ENCODE data around the gene FGFR3. TPM values are rescaled to one million over a fixed set of nuclear protein-coding genes. Genes with fewer than 3 reads are reported as not detected.
A peak's percentile ranks its signal among the peaks of the same experiment; 100 is the strongest.

Gene FGFR3
- total and polyA plus RNA-seq, 8 donors, result 1.2 to 530 (median 26.9) TPM

DNA sequence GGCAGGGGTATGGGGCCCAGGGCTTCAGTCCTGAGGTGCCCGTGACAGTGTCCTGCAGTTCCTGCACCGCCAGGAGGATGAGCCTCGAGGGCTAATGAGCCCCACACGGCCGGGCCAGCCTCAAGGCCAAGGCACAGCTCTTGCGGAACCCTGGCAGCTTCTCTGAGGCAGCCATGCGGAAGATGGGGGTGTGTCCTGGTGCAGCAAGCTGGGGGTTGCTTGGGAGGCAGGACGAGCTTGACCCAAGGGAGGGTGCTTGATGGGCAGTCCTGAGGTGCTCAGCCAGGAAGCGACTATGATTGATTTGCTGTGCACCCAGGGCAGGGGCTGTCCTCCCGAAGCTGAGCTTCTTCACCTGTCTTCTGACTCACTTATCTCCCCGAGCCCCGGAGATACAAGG is 9.1 kb upstream of the FGFR3 start:
- no peak overlapping the region for H3K4me3 ChIP-seq
- intact Hi-C loops (cut with DNase I; ENCODE audit: low total_unique reads), result no loop called here
- H3K27me3 ChIP-seq, result peaks cover 0 to 30% (median 0%) of the 10 kb centered on the region in 3 donors
- no peaks in the 10 kb centered on the region for H3K36me3 ChIP-seq
- H3K9me3 ChIP-seq, result no peaks in the 10 kb centered on the region
- WGBS, 5 donors, result 75 to 94% (median 82%) methylated on average over 8 to 12 of the region's 12 CpGs
- H3K4me1 ChIP-seq, result peaks cover 0 to 11% (median 9%) of the 10 kb centered on the region in 4 donors
- H3K27ac ChIP-seq, result no peak overlapping the region
- TF ChIP-seq POLR2A (IDR thresholded peaks at IDR 0.05) (no peak), POLR2AphosphoS5 (IDR thresholded peaks at IDR 0.05) (no peak), EP300 (IDR thresholded peaks at IDR 0.05) (no peak)
- TF ChIP-seq, protein P1, sequence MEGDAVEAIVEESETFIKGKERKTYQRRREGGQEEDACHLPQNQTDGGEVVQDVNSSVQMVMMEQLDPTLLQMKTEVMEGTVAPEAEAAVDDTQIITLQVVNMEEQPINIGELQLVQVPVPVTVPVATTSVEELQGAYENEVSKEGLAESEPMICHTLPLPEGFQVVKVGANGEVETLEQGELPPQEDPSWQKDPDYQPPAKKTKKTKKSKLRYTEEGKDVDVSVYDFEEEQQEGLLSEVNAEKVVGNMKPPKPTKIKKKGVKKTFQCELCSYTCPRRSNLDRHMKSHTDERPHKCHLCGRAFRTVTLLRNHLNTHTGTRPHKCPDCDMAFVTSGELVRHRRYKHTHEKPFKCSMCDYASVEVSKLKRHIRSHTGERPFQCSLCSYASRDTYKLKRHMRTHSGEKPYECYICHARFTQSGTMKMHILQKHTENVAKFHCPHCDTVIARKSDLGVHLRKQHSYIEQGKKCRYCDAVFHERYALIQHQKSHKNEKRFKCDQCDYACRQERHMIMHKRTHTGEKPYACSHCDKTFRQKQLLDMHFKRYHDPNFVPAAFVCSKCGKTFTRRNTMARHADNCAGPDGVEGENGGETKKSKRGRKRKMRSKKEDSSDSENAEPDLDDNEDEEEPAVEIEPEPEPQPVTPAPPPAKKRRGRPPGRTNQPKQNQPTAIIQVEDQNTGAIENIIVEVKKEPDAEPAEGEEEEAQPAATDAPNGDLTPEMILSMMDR (IDR thresholded peaks at IDR 0.05), result no peak
- no peak for DNase-seq

- H3K27me3 ChIP-seq, result peaks cover 0 to 26% (median 0%) of the 10 kb centered on the region in 3 donors
- peaks cover 0 to 11% (median 9%) of the 10 kb centered on the region in 4 donors for H3K4me1 ChIP-seq
- intact Hi-C loops (cut with DNase I; ENCODE audit: low total_unique reads), result no loop called here
- 57 to 77% (median 68%) methylated on average over 6 to 10 of the region's 10 CpGs for WGBS, 5 donors
- H3K36me3 ChIP-seq, result no peaks in the 10 kb centered on the region
- H3K27ac ChIP-seq, result no peak overlapping the region
- DNase-seq, result no peak
- H3K9me3 ChIP-seq, result no peaks in the 10 kb centered on the region
- TF ChIP-seq POLR2A (IDR thresholded peaks at IDR 0.05) (no peak), POLR2AphosphoS5 (IDR thresholded peaks at IDR 0.05) (no peak), EP300 (IDR thresholded peaks at IDR 0.05) (no peak)
- TF ChIP-seq, protein P1 (IDR thresholded peaks at IDR 0.05), result no peak
- H3K4me3 ChIP-seq, result no peak overlapping the region
Measured at GRCh38 chr4:1784395-1784788, 8.7 kb upstream of the FGFR3 start.

GRCh38 chr4:1784789-1785591 is 8.1 kb upstream of the FGFR3 start:
- Histone ChIP-seq H3K27ac (no peak overlapping the region), H3K27me3 (peaks cover 0 to 24% (median 0%) of the 10 kb centered on the region in 3 donors), H3K4me3 (no peak overlapping the region), H3K36me3 (no peaks in the 10 kb centered on the region), H3K4me1 (peaks cover 0 to 11% (median 9%) of the 10 kb centered on the region in 4 donors), H3K9me3 (no peaks in the 10 kb centered on the region)
- intact Hi-C loops (cut with DNase I; ENCODE audit: low total_unique reads), result no loop called here
- WGBS, 5 donors, result 50 to 69% (median 52%) methylated on average over 12 to 17 of the region's 17 CpGs
- peak in 1 of 2 donors; percentile 84 for DNase-seq
- TF ChIP-seq POLR2AphosphoS5 (IDR thresholded peaks at IDR 0.05), result no peak
- no peak for TF ChIP-seq EP300 (IDR thresholded peaks at IDR 0.05)
- TF ChIP-seq POLR2A (IDR thresholded peaks at IDR 0.05), result no peak
- TF ChIP-seq, protein P1 (IDR thresholded peaks at IDR 0.05), result no peak

DNA sequence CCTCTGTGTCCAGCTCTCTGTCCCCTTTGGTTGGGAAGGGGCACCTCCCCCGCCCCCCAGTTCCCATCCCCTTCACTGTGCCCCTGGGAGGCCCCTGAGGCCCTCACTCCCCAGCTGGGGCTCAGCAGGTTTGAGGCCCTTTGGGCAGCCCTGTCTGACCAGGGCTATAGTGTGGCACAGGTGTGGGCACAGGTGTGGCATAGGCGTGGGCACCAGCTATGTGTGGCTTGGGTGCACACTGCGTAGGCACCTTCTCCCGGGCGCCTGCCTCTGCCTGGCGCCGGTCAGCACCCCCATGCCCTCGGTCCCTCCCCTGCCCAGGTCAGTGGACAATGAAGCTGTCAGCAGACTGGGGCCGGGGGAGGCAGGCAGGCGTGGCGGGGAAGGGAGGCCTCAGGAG is 7.5 kb upstream of the FGFR3 start:
- Histone ChIP-seq H3K4me3 (no peak overlapping the region), H3K36me3 (no peaks in the 10 kb centered on the region), H3K27ac (no peak overlapping the region), H3K27me3 (peaks cover 0 to 28% (median 0%) of the 10 kb centered on the region in 3 donors), H3K9me3 (no peaks in the 10 kb centered on the region), H3K4me1 (peaks cover 0 to 11% (median 9%) of the 10 kb centered on the region in 4 donors)
- 66 to 87% (median 69%) methylated on average over 2 to 11 of the region's 11 CpGs for WGBS, 5 donors
- TF ChIP-seq POLR2A (IDR thresholded peaks at IDR 0.05), result no peak
- TF ChIP-seq POLR2AphosphoS5 (IDR thresholded peaks at IDR 0.05), result no peak
- TF ChIP-seq, protein P1 (IDR thresholded peaks at IDR 0.05), result no peak
- TF ChIP-seq EP300 (IDR thresholded peaks at IDR 0.05), result no peak
- DNase-seq, result no peak
- intact Hi-C loops (cut with DNase I; ENCODE audit: low total_unique reads), result no loop called here
